ENCODE measurements around the gene CDC27.
"Not testable (repeated sequence)": the region's sequence is repeated elsewhere in the genome, so short reads cannot be mapped to it uniquely, and the experiment has no call there.

The CDC27 gene

DNA sequence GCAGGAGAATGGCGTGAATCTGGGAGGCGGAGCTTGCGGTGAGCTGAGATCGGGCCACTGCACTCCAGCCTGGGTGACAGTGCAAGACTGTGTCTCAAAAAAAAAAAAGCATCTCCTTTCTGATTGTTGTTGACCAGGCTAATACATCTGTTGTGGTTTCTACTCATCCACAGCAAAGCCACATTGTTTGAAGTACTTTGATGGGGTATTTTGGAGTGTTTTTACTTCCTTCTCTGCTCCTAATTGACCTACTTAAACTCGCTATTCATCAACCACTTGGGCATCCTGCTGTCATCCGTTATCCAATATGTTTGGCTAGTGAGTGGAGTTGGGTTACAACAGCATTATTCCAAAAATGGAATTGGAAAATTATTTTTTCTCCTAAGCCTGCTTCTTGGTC, 3.5 kb upstream of the CDC27 start:
- DNase-seq, result peak; percentile 55

DNA sequence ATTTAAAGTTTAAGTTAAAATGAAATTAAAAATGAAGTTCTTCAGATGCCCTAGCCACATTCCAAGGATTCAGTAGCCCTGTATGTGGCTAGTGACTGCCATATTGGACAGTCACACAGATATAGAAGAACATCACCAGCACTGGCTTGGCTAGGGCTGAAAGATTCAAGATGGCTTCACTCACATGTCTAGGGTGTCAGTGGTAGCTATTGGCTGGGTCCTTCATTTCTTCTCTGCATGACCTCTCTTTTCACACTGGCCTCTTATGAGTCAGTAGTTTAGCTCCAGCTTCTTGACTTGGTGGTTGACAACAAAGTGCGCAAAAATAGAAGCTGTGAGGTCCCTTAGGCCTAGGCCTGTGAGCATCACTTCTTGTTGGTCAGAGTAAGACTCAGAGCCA, 1.7 kb upstream of the CDC27 start:
- DNase-seq, result no peak

DNA sequence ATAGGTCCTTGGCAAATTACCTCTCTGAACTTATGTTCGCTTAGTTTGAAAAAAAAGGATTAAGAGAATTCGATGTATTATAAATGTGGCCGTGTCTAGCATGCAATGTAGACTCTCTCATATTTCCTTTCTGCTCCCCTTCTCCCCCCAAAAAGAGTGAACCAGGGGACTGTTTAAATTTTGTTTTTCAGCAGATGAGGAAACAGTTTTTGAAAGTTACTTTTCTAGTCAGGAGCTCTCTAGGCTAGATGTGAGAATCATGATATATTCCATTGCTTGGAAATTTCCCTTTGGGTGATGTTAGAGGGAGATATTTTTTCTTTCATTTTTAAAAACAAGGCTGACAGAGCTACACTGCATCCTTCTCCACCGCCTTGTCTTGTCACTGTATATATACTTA, 1.1 kb upstream of the CDC27 start:
- no peak for DNase-seq

DNA sequence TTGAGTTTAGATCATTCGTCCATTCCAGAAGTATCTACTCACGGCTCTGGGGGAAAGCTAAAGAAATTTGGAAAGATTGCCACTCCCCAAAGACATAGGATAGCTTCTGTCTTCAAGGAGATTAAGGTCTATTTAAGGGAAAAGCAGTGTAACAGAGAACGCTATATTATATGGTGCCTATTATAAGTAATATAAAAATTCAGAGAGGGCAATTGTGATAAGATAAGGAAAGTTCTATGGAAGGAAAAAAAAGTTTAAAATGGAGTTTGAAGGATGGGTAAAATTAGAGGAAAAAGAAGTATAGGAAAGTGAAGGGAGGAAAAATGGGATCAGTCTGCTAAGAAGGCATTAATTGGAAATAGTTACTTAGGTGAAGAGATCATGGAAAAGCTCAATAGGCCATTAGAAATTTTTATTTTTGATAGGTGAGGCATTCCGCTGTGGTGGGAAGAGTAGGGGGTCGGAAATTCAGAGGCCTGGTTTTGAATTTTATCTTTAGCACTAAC, 690 bp upstream of the CDC27 start:
- no peak for DNase-seq

DNA sequence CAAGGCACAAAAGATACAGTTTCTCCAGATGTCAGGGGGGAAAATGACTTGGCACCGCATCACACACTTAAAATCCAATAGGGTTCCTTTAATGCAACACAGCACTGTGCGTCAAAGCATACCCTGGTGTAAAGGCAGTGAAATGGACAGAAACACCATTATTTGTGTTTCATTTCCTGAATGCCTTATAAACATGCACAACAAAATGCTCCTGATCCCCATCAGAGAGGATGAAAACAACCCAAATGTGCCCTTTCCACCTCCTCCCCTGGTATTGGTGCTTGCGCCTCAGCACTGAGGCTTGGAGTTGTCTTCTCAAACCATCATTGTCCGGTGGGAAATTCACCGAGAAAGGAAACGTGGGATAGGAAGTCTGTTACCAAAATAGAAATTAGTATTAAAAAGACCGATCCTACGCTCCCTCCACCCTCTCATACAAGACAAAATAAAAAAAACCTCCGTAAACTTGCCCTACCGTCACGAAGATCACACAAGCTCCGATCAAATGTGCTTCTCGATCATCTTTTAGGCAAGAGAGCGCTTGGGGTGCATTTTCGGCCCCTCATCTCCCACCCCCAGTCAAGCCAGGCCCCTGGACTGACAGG, 722 bp downstream of the CDC27 start:
- DNase-seq, result peak; percentile 48

DNA sequence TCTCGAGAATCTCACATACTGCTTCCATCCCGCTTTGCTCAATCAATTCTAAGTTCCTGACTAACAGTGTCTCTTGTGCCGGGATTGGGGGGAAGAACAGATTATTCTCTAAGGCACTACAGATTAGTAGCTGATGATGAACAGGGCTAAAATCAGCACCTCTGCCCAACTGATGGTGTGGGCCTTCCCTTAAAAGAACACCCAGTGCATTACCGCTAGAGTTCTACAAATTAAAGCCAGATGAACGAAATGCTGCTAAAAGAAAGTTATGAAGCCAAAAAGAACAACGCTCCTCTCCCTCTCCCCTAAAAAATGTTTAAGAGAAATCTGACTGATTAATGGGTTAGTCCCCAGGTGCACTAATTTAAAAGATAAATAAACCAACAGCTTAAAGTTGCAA, 4.4 kb downstream of the CDC27 start:
- DNase-seq, result no peak

DNA sequence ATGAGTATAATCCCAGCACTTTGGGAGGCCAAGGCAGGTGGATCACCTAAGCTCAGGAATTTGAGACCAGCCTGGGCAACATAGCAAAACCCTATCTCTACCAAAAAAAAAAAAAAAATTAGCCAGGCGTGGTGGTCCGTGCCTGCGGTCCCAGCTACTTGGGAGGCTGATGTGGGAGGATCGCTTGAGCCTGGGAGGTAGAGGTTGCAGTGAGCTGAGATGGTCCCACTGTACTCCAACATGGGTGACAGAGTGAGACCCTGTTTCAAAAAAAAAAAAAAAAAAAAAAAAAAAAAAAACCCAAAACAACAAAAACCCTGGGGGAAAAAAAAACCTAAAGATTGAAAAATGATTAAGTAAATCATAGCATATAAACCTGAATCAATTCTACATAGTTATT, 8.1 kb downstream of the CDC27 start:
- not testable (repeated sequence) for DNase-seq

DNA sequence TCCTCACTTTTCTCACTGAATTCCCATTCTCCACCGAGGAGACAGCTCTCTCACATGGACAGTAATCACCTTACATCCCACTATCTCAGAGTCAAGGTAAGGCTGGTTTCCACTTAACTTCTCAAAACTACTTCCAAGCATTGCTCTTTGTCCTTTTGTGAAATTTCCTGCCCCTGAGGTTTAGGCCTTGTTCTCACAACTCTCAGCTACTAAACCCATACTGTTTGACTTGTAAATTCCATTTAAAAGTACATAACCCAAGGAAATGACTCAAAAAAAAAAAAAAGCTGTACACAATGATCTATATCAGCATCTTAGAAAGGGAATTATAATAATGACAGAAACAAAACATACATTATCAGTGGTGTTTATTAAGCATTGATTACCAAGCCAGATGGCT, 8.8 kb downstream of the CDC27 start:
- DNase-seq, result no peak

DNA sequence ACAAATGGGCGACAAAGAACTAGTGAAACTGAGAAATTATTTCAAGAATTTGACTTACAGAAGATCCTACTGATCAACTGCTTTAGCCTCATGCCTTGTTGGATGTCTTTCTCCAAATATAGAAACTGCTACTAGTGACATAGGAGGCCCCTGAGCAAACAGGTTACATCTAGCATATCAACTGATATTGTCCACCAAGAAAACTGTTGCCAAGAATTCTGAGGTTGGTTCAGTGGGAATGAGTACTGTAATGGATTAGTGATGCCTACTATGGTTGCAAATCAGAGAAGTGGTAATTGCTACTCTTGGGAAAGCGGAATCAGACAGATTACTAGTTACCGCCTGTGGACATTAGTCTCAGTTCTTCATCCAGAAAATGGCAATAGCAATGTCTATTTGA, 10.0 kb downstream of the CDC27 start:
- DNase-seq, result no peak

DNA sequence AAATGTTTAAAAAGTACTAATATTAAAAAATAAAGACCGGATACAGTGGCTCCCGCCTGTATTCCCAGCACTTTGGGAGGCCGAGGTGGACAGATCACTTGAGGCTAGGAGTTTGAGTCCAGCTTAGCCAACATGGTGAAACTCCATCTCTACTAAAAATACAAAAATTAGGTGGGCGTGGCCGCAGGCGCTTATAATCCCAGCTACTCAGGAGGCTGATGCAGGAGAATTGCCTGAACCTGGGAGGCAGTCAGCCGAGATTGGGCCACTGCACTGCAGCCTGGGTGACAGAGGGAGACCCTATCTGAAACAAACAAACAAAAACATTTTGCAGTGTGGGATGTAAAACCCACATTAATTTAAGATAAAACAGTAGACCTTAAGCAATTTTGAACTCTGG, 11.8 kb downstream of the CDC27 start:
- DNase-seq, result no peak

DNA sequence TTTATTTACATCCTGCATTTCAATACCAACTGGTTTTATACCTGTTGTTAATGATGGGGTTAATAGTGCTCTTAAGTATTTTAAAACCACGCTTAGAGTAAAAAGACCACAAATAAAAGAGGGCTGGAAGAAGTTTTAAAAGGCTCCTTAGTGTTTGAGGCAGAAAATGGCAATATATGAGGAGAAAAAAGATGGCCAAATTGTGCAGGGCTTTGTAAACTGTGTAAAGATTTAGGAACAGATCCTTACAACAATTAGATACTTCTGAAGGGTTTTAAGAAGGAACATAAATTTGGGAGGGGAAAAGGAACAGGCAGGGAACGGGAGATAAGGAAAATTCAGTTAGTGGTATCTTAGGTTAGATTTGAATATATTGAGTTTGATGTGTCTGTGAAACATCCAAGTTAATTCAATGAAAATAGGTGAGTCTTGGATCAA, 12.7 kb downstream of the CDC27 start:
- no peak for DNase-seq

DNA sequence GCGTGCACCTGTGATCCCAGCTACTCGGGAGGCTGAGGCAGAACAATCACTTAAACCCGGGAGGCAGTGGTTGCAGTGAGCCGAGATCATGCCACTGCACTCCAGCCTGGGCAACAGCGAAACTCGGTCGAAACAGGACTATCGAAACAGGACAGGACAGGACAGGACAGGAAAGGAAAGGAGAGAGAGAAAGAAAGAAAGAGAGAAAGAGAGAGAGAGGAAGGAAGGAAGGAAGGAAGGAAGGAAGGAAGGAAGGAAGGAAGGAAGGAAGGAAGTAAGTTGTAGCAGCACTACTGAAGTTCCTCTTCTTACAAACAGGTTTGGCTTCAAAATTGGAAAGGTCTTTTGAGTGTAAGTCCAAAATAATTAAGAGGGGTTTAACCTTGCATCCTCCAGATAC, 14.3 kb downstream of the CDC27 start:
- not testable (repeated sequence) for DNase-seq

DNA sequence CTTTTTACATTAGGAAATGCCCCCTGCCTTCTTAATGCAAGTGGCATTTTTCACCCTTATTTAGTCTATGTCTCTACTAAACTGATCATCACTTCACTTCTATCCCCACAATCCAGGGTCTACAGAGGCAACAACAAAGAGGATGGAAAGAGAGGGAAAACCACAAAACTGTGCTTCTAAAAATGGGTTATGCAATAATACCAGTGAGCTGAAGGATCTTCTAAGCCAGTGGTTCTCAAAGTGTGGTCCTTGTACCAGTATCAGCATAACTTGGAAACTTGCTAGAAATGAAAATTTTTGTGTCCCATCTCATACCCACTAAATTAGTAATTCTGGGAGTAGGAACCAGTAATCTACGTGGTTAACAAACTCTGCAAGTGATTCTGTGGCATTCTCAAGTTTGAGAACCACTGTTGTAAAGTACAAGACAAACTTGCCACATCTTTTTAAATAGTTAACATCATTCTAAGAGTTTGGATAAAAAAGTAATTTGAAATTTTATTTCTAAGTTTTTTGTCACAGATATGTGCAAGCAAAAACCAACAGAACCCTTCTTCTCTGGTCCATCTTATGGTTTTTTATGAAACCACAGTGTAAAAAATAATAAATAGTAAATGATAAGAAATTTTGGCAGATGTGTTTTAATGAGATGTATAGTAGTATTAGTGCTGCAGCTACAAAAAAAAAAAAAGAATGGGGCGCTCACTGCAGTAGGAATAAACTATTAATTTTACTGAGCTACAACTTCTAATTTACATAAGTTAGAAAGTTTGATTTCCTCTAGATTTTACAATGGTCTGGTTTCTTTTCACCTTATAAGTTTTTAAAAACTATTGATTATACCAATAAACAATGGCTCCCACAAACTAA, 16.2 kb downstream of the CDC27 start:
- DNase-seq, result no peak

DNA sequence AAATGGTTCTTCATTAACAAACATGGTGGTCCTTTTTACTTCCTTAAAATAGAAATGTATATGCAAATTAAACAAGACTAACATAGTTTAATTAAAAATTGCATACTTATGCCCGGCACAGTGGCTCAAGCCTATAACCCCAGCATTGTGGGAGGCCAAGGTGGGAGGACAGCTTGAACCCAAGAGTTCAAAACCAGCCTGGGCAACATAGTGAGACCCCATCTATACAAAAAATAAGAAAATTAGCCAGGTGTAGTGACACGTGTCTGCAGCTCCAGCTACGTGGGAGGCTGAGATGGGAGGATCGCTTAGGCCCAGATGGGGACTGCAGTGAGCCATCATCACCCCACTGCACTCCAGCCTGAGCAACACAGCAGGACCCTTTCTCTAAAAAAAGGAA, 18.4 kb downstream of the CDC27 start:
- DNase-seq, result no peak

DNA sequence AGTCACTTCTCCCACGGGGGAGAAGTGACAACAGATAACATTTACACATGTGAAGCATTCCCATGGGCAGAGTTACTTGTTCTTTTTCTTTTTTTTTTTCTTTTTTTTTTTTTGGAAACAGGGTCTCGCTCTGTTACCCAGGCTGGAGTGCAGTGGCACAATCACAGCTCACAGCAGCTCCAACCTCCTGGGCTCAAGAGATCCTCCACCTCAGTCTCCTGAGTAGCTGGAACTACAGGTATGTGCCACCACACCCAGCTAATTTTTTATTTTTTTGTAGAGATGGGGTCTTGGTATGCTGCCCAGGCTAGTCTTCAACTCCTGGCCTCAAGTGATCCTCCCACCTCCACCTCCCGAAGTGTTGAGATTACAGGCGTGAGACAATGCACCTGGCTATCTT, 20.2 kb downstream of the CDC27 start:
- DNase-seq, result not testable (repeated sequence)

DNA sequence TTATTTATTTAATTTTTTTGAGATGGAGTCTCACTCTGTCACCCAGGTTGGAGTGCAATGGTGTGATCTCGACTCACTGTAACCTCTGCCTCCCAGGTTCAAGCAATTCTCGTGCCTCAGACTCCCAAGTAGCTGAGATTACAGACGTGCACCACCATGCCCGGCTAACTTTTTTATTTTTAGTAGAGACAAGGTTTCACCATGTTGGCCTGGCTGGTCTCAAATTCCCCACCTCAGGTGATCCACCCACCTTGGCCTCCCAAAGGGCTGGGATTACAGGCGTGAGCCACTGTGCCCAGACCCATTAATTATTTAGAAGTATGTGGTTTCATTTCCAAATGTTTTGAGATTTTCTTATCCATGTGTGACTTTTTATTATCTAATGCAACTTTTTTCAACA, 22.2 kb downstream of the CDC27 start:
- not testable (repeated sequence) for DNase-seq

DNA sequence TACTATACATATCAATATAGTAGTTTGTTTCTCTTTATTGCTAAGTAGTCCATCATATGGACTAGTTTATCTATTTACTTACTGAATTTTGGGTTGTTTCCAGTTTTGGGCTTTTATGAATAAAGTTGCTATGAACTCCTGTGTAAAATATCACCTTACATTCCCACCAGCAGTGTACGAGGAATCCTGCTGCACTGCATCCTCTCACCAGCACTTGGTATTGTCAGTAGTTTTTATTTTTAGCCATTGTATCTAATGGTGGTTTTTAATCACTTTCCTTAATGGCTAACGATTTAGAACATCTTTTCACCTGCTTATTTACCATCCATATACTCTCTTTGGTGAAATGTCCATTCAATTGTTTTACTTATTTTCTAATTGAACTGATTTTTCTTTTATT, 24.0 kb downstream of the CDC27 start:
- no peak for DNase-seq

DNA sequence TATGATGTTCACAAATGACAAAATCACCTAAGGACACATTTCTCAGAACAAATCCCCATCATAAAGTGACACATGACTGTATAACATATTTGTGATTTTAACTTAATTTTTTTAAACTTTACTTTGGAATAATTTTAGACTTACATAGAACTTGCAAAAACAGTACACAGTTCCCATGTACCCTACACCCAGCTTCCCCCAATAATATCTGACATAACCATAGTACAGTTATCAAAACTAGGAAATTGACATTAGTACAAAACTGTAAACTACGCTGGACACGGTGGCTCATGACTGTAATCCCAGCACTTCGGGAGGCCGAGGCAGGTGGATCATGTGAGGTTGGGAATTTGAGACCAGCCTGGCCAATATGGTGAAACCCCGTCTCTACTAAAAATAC, 24.8 kb downstream of the CDC27 start:
- DNase-seq, result no peak

DNA sequence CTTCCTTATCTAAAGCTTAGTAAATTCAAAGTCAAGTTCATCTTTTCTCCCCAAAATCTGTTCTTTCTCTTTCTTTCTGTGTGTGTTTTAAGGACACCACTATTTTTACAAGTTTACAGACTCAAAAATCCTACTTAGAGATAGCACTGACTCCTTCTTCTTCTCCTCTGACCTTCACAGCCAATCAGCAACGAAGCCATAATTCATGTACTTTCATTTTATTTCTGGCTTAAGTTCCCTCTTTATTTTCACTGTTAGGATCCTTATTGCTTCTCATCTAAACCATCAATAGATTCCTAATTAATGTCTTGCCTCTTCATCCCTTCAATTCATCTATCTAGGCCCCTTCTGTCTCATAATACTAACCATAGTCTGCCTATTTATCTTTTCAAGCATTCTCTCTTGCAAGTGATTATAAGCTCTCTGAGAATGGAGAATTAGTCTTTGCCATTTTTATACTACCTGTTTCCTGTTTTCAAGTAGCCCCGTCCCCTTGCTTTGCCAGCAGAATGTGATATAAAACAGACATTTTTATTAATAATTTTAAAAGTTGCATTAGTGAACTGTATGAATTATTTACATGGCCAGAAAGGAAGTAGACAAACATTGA, 27.0 kb downstream of the CDC27 start:
- no peak for DNase-seq

DNA sequence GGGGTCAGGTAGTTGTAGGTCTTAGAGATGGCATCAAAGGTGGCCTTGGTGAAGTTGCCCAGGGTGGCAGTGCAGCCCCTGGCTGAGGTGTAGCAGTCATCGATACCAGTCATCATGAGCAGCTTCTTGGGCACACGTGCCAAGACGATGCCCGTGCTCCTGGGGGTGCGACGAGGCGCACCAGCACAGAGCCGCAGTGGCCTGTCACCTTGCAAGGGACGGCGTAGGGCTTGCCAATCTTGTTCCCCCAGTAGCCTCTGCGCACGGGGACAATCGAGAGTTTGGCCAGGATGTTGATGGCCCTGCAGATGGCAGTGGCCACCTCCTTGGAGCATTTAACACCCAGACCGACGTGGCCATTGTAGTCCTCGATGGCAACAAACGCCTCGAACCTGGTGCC, 29.8 kb downstream of the CDC27 start:
- DNase-seq, result no peak

DNA sequence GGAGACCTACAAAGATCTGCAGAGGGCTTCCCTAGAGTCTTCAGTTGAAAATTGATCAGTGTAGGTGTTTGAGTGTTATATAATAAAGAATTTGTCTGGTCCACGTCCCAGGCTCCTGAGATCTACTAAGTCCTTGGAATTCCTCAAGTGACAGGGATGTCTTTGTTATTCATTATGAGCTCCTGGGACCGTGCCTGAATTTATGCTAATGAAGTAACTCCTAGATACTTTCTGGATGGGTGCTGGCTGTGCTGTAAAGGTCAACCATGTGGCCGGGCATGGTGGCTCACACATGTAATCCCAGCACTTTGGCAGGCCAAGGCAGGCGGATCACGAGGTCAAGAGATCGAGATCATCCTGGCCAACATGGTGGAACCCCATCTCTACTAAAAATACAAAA, 43.7 kb downstream of the CDC27 start:
- no peak for DNase-seq

DNA sequence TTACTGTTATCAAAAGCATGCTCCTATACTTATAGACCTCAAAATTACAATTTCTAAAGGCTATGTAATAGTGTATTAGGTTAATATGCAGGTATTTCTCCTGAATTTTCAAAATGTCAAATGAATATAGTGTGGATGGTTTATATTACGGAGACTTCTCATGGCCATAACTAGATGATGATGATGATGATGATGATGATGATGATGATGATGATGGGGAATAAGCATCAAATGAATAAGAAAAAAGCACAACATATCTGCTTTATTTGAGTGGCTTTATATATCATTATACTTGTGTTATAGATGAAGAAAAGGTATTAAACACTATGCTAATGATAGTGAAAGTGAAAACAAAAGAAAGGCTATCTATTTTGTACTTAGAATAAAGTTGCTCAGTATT, 53.9 kb downstream of the CDC27 start:
- no peak for DNase-seq

DNA sequence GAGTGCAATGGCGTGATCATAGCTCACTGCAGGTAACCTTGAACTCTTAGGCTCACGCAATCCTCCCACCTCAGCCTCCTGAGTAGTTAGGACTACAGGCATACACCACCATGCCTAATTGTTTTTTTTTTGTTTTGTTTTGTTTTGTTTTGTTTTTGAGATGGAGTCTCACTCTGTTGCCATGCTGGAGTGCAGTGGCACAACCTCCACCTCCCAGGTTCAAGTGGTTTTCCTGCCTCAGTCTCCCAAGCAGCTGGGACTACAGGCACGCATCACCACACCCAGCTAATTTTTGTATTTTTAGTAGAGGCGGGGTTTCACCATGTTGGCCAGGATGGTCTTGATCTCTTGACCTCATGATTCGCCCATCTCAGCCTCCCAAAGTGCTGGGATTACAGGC, 54.7 kb downstream of the CDC27 start:
- DNase-seq, result not testable (repeated sequence)

DNA sequence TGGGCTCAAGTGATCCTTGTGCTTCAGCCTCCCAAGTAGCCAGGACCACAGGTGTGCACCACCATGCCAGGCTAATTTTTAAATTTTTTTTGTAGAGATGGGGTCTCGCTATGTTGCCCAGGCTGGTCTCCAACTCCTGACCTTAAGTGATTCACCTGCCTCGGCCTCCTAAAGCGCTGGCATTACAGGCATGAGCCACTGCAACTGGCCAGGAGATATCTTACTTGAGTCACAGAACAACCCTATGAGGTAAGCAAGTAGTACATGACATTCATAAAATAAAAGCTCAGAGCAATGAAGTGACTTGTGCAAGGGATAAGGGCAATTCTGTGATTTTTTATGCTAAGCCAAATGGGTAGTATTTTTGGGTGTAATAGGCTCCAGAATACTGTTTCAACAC, 57.3 kb downstream of the CDC27 start:
- no peak for DNase-seq

Measured in CD4-positive, alpha-beta T cell treated with Interleukin-17A for 1 hour (primary cell).